ENCODE data around the gene KLHL8. TPM values are rescaled to one million over a fixed set of nuclear protein-coding genes. Genes with fewer than 3 reads are reported as not detected.

Gene KLHL8
- total RNA-seq, 1 experiment from 2014 or later: 15.4 TPM

DNA sequence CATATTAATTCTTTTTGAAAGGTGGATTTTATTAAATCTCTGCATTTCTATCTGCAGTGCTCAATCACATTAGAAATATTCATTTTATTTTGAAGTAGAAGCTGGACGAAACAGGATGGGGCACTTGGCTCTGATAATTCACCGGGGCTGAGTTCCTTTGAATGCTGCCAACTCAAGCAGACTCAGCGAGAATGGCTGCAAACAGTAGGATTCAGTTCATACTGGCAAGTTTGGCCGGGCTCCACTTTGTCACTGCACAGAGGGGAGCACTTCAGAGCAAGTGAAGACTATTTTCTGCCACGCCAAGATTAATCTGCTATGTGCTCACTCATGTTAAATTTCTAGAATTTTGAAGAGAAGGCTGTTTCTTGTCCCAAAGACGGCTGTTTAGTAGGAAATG lies 30.7 kb upstream of the KLHL8 start:
- H3K4me1 ChIP-seq (ENCODE audit: insufficient read depth, low read length, poor library complexity, severe bottlenecking): no peaks in the 10 kb centered on the region
- ChIA-PET POLR2A (ENCODE audit: low non-redundant PET) (no interaction called here), CTCF (no interaction called here)
- no TSS peak for BruUV-seq (replicated peaks)
- no peaks in the 10 kb centered on the region for H3K27me3 ChIP-seq (replicated peaks; ENCODE audit: insufficient read depth, low read depth, low read length, poor library complexity)
- no peak for TF ChIP-seq EZH2 (IDR thresholded peaks at IDR 0.05; ENCODE audit: borderline replicate concordance, low read depth, low read length, poor library complexity, severe bottlenecking)
- TF ChIP-seq, protein P1, sequence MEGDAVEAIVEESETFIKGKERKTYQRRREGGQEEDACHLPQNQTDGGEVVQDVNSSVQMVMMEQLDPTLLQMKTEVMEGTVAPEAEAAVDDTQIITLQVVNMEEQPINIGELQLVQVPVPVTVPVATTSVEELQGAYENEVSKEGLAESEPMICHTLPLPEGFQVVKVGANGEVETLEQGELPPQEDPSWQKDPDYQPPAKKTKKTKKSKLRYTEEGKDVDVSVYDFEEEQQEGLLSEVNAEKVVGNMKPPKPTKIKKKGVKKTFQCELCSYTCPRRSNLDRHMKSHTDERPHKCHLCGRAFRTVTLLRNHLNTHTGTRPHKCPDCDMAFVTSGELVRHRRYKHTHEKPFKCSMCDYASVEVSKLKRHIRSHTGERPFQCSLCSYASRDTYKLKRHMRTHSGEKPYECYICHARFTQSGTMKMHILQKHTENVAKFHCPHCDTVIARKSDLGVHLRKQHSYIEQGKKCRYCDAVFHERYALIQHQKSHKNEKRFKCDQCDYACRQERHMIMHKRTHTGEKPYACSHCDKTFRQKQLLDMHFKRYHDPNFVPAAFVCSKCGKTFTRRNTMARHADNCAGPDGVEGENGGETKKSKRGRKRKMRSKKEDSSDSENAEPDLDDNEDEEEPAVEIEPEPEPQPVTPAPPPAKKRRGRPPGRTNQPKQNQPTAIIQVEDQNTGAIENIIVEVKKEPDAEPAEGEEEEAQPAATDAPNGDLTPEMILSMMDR (conservative IDR thresholded peaks at IDR 0.05; ENCODE audit: low read depth, low read length): no peak
- no peak overlapping the region for H3K4me3 ChIP-seq (ENCODE audit: low read depth, low read length, poor library complexity, severe bottlenecking)
- intact Hi-C loops (cut with micrococcal nuclease; ENCODE audit: unreplicated experiment): no loop called here
- no peak overlapping the region for H3K27ac ChIP-seq (ENCODE audit: low read depth, low read length, poor library complexity, severe bottlenecking)
- no peaks in the 10 kb centered on the region for H3K36me3 ChIP-seq (ENCODE audit: insufficient read depth, low read length, poor library complexity, severe bottlenecking)
- H3K9me3 ChIP-seq (ENCODE audit: low read depth, low read length, poor library complexity, severe bottlenecking): no peaks in the 10 kb centered on the region
- DNase-seq (ENCODE audit: low spot score): no peak

DNA sequence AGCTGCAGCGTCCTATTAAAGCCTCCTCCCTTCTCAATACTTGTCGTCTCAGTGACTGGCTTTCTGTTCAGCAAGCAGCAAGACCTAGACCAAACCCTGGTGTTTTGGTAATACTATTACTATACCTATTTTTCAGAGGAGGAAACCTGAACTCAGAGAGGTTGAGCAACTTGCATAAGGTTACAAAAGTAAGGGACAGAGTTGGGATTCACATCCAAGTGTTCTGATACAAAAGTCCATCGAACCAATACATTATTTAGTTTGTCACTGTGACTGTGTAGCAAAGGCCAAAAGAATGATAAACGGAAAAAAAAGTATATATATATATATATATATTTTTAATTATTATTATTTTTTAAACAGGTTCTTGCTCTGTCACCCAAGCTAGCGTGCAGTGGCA lies 29.9 kb upstream of the KLHL8 start:
- Histone ChIP-seq H3K36me3 (ENCODE audit: insufficient read depth, low read length, poor library complexity, severe bottlenecking) (no peaks in the 10 kb centered on the region), H3K4me3 (ENCODE audit: low read depth, low read length, poor library complexity, severe bottlenecking) (no peak overlapping the region), H3K9me3 (ENCODE audit: low read depth, low read length, poor library complexity, severe bottlenecking) (no peaks in the 10 kb centered on the region), H3K27me3 (replicated peaks; ENCODE audit: insufficient read depth, low read depth, low read length, poor library complexity) (no peaks in the 10 kb centered on the region), H3K4me1 (ENCODE audit: insufficient read depth, low read length, poor library complexity, severe bottlenecking) (no peaks in the 10 kb centered on the region), H3K27ac (ENCODE audit: low read depth, low read length, poor library complexity, severe bottlenecking) (no peak overlapping the region)
- BruUV-seq (replicated peaks): no TSS peak
- TF ChIP-seq, protein P1 (conservative IDR thresholded peaks at IDR 0.05; ENCODE audit: low read depth, low read length): no peak
- TF ChIP-seq EZH2 (IDR thresholded peaks at IDR 0.05; ENCODE audit: borderline replicate concordance, low read depth, low read length, poor library complexity, severe bottlenecking): no peak
- ChIA-PET POLR2A (ENCODE audit: low non-redundant PET) (no interaction called here), CTCF (no interaction called here)
- intact Hi-C loops (cut with micrococcal nuclease; ENCODE audit: unreplicated experiment): no loop called here
- DNase-seq (ENCODE audit: low spot score): no peak

DNA sequence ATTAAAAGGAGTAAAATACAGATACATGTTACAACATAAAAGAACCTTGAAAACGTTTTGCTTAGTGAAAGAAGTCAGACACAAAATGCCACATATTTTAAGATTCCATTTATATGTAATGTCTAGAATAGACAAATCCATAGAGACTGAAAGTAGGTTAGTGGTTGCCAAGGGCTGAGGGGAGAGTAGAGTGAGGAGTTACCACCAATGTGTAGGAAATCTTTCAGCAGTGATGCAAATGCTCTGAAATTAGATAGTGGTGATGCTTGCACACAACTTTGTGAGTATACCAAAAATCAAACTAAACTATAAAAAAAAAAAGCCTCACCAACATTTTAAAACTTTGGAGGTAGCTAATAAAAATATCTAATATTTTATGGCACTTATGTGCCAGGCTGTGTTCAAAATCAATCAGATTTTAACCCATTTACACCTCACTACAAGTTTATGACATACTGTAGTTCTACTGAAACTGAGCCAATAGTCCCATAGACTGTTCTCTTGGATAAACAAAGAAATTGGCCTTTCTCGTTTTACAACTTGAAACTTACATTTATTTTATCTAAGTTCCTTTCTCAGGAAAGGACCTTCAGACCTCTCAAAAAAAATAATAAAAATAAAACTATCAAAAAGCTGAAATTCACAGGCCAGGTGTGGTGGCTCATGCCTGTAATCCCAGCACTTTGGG lies 29.1 kb upstream of the KLHL8 start:
- H3K9me3 ChIP-seq (ENCODE audit: low read depth, low read length, poor library complexity, severe bottlenecking): no peaks in the 10 kb centered on the region
- no TSS peak for BruUV-seq (replicated peaks)
- DNase-seq (ENCODE audit: low spot score): no peak
- ChIA-PET CTCF (no interaction called here), POLR2A (ENCODE audit: low non-redundant PET) (no interaction called here)
- intact Hi-C loops (cut with micrococcal nuclease; ENCODE audit: unreplicated experiment): no loop called here
- no peaks in the 10 kb centered on the region for H3K36me3 ChIP-seq (ENCODE audit: insufficient read depth, low read length, poor library complexity, severe bottlenecking)
- H3K27me3 ChIP-seq (replicated peaks; ENCODE audit: insufficient read depth, low read depth, low read length, poor library complexity): no peaks in the 10 kb centered on the region
- H3K4me1 ChIP-seq (ENCODE audit: insufficient read depth, low read length, poor library complexity, severe bottlenecking): no peaks in the 10 kb centered on the region
- TF ChIP-seq EZH2 (IDR thresholded peaks at IDR 0.05; ENCODE audit: borderline replicate concordance, low read depth, low read length, poor library complexity, severe bottlenecking): no peak
- TF ChIP-seq, protein P1 (conservative IDR thresholded peaks at IDR 0.05; ENCODE audit: low read depth, low read length): no peak
- no peak overlapping the region for H3K4me3 ChIP-seq (ENCODE audit: low read depth, low read length, poor library complexity, severe bottlenecking)
- H3K27ac ChIP-seq (ENCODE audit: low read depth, low read length, poor library complexity, severe bottlenecking): no peak overlapping the region
